ENCODE data around the gene SCAF8.

DNA sequence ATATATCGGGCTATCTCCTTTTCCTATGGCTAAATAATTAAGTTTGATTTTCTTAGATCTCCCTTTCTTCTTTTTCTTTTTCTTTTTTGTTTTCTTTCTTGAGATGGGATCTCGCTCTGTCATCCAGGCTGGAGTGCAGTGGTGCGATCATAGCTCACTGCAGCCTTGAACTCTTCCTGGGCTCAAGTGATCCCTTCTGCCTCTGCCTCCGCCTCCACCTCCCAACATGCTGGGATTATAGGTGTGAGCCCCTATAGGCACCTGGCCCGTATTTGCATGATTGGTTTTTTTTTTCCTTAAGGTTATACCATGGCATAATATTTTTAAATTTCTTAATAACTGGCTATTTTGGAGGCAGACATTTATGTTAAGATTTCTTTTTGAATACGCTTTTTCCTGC lies 106.3 kb downstream of the SCAF8 start:
- TF ChIP-seq, protein P1, sequence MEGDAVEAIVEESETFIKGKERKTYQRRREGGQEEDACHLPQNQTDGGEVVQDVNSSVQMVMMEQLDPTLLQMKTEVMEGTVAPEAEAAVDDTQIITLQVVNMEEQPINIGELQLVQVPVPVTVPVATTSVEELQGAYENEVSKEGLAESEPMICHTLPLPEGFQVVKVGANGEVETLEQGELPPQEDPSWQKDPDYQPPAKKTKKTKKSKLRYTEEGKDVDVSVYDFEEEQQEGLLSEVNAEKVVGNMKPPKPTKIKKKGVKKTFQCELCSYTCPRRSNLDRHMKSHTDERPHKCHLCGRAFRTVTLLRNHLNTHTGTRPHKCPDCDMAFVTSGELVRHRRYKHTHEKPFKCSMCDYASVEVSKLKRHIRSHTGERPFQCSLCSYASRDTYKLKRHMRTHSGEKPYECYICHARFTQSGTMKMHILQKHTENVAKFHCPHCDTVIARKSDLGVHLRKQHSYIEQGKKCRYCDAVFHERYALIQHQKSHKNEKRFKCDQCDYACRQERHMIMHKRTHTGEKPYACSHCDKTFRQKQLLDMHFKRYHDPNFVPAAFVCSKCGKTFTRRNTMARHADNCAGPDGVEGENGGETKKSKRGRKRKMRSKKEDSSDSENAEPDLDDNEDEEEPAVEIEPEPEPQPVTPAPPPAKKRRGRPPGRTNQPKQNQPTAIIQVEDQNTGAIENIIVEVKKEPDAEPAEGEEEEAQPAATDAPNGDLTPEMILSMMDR (IDR thresholded peaks at IDR 0.05) = no peak
- TF ChIP-seq POLR2A (IDR thresholded peaks at IDR 0.05) = no peak
- no peak for TF ChIP-seq EP300 (IDR thresholded peaks at IDR 0.05)
- TF ChIP-seq POLR2AphosphoS5 (IDR thresholded peaks at IDR 0.05) = no peak

Data from sigmoid colon (tissue), 4 donors.